Measurements from ENCODE around the gene SCAND1.

Gene SCAND1

GRCh38 chr20:35991142-35991771 is 37.0 kb upstream of the SCAND1 start:
- DNase-seq (ENCODE audit: low read depth in 2 of 2) = peak; percentile 51 to 54
- no peak overlapping the region for H3K4me3 ChIP-seq (replicated peaks in 1 of 2; ENCODE audit: low read depth in 2 of 2, low read length in 2 of 2)
- peak; percentile 67 for TF ChIP-seq CTCF (IDR thresholded peaks at IDR 0.05; ENCODE audit: low read depth, low read length)

GRCh38 chr20:35988910-35989463 is 34.7 kb upstream of the SCAND1 start:
- H3K4me3 ChIP-seq (replicated peaks in 1 of 2; ENCODE audit: low read depth in 2 of 2, low read length in 2 of 2) = no peak overlapping the region
- peak; percentile 17 to 23 for DNase-seq (ENCODE audit: low read depth in 2 of 2)
- TF ChIP-seq CTCF (IDR thresholded peaks at IDR 0.05; ENCODE audit: low read depth, low read length) = no peak

GRCh38 chr20:35985806-35986205 is 31.5 kb upstream of the SCAND1 start:
- DNase-seq (ENCODE audit: low read depth in 2 of 2) = no peak
- no peak for TF ChIP-seq CTCF (IDR thresholded peaks at IDR 0.05; ENCODE audit: low read depth, low read length)
- no peak overlapping the region for H3K4me3 ChIP-seq (replicated peaks in 1 of 2; ENCODE audit: low read depth in 2 of 2, low read length in 2 of 2)

- TF ChIP-seq CTCF (IDR thresholded peaks at IDR 0.05; ENCODE audit: low read depth, low read length) = no peak
- no peak for DNase-seq (ENCODE audit: low read depth in 2 of 2)
- no peak overlapping the region for H3K4me3 ChIP-seq (replicated peaks in 1 of 2; ENCODE audit: low read depth in 2 of 2, low read length in 2 of 2)
Measured at GRCh38 chr20:35984382-35984781, 30.1 kb upstream of the SCAND1 start.

GRCh38 chr20:35981969-35982368 is 27.7 kb upstream of the SCAND1 start:
- DNase-seq (ENCODE audit: low read depth in 2 of 2) = no peak
- no peak overlapping the region for H3K4me3 ChIP-seq (replicated peaks in 1 of 2; ENCODE audit: low read depth in 2 of 2, low read length in 2 of 2)
- no peak for TF ChIP-seq CTCF (IDR thresholded peaks at IDR 0.05; ENCODE audit: low read depth, low read length)

GRCh38 chr20:35979544-35979943 is 25.2 kb upstream of the SCAND1 start:
- no peak overlapping the region for H3K4me3 ChIP-seq (replicated peaks in 1 of 2; ENCODE audit: low read depth in 2 of 2, low read length in 2 of 2)
- no peak for TF ChIP-seq CTCF (IDR thresholded peaks at IDR 0.05; ENCODE audit: low read depth, low read length)
- DNase-seq (ENCODE audit: low read depth in 2 of 2) = peak in 1 of 2 donors; percentile 50

Measured in cardiac fibroblast (primary cell).